ENCODE measurements around the gene KDSR. TPM values are rescaled to one million over a fixed set of nuclear protein-coding genes. Genes with fewer than 3 reads are reported as not detected.

The KDSR gene
- total RNA-seq, 1 donor from 2014 or later = 12.5 TPM

DNA sequence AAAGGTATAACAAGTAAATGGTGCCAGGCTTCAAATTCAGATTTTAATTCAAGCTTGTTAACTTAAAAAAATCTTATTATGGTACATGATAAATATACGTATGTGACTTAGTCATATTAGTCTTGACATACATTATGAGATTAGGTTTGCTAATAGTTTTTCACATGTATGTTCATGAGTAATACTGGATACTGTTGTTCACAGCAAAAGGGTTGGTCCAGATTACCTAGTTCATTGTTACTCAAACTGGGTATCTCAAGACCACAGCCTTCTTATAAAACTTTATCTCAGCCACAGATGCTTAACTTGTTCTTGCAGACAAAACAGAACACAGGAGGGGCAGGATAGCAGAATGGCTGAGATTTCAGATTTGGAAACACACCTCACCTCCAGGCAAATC, 28.5 kb upstream of the KDSR start:
- peaks cover 8 to 46% (median 24%) of the 10 kb centered on the region in 3 donors for H3K36me3 ChIP-seq (ENCODE audit: control insufficient read depth in 3 of 3, insufficient read depth in 3 of 3, low read length in 3 of 3)

DNA sequence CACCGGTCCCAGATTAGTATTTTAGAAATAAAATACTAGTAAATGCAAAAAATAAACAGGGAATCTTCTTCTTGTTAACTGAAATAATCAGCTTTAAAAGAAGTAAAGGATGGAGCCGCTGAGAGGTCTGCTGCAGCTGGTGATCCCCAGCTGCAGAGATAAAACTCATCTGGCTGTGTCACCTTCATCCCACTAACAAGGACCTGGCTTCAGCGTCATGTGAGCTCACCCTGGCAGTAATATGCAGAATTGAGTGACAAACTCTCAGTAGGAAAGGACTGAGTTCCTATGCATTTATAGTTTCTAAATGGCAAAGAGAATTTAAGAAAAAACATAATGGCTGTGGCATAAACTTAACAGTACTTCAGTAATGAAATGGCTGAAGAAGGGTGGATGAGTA, 27.9 kb upstream of the KDSR start:
- Histone ChIP-seq H3K4me3 (ENCODE audit: low read length in 3 of 3) (no peak overlapping the region), H3K4me1 (ENCODE audit: control insufficient read depth in 3 of 3, insufficient read depth in 3 of 3, low read length in 3 of 3) (no peaks in the 10 kb centered on the region), H3K9ac (ENCODE audit: low read depth in 1 of 3, low read length in 3 of 3) (no peak overlapping the region), H3K9me3 (ENCODE audit: control insufficient read depth in 3 of 3, low read length in 3 of 3) (no peaks in the 10 kb centered on the region), H3K36me3 (ENCODE audit: control insufficient read depth in 3 of 3, insufficient read depth in 3 of 3, low read length in 3 of 3) (peaks cover 8 to 44% (median 24%) of the 10 kb centered on the region in 3 donors), H3K27me3 (ENCODE audit: control insufficient read depth in 3 of 3, insufficient read depth in 3 of 3, low read length in 3 of 3) (no peaks in the 10 kb centered on the region), H3K27ac (ENCODE audit: low read depth, low read length) (no peak overlapping the region)

More for the DNA sequence above, 28.5 kb upstream of the KDSR start:
- no peak overlapping the region for H3K9ac ChIP-seq (ENCODE audit: low read depth in 1 of 3, low read length in 3 of 3)
- H3K4me3 ChIP-seq (ENCODE audit: low read length in 3 of 3) = no peak overlapping the region
- no peak overlapping the region for H3K27ac ChIP-seq (ENCODE audit: low read depth, low read length)
- H3K4me1 ChIP-seq (ENCODE audit: control insufficient read depth in 3 of 3, insufficient read depth in 3 of 3, low read length in 3 of 3) = no peaks in the 10 kb centered on the region
- H3K27me3 ChIP-seq (ENCODE audit: control insufficient read depth in 3 of 3, insufficient read depth in 3 of 3, low read length in 3 of 3) = no peaks in the 10 kb centered on the region
- H3K9me3 ChIP-seq (ENCODE audit: control insufficient read depth in 3 of 3, low read length in 3 of 3) = no peaks in the 10 kb centered on the region

DNA sequence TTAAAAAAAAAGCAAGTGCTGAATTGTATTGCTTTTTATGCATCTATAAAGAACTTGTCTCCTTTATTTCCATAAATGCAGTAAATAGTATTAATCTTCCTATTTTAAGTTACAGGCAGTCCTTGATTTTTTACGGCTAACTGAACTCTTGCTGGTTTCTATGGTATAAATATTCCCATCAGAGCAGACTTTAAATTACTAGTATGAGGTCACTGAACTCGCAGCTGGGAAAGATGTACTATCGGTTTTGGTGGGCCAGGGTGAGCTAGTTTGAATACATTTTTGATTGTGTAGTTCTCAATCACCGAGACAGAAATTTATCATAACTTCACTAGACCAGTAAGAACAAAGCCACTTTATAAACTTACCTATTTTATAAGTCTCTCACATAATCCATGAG, 20.9 kb upstream of the KDSR start:
- Histone ChIP-seq H3K36me3 (ENCODE audit: control insufficient read depth in 3 of 3, insufficient read depth in 3 of 3, low read length in 3 of 3) (peaks cover 0 to 14% (median 0%) of the 10 kb centered on the region in 3 donors), H3K4me3 (ENCODE audit: low read length in 3 of 3) (no peak overlapping the region), H3K4me1 (ENCODE audit: control insufficient read depth in 3 of 3, insufficient read depth in 3 of 3, low read length in 3 of 3) (no peaks in the 10 kb centered on the region), H3K27me3 (ENCODE audit: control insufficient read depth in 3 of 3, insufficient read depth in 3 of 3, low read length in 3 of 3) (no peaks in the 10 kb centered on the region), H3K9me3 (ENCODE audit: control insufficient read depth in 3 of 3, low read length in 3 of 3) (no peaks in the 10 kb centered on the region), H3K9ac (ENCODE audit: low read depth in 1 of 3, low read length in 3 of 3) (no peak overlapping the region), H3K27ac (ENCODE audit: low read depth, low read length) (no peak overlapping the region)

DNA sequence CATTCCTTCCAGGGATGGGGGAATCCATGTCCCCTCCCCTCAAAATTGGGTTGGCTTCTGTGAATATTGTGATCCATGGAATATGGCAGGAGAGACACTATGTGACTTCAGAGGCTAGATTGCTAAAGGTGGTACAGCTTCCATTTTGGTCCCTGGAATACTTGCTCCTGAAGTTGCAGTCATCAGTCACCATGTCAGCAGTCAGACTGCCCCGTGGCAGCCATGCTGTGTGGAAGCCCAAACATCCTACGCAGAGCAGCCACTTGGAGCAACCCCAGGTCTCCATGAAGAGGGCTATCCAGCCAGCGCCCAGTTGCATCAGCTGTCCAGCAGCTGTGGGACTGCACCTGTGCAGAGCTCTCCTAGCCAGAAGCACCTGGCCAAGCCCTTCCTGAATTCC, 15.8 kb upstream of the KDSR start:
- Histone ChIP-seq H3K27me3 (ENCODE audit: control insufficient read depth in 3 of 3, insufficient read depth in 3 of 3, low read length in 3 of 3) (no peaks in the 10 kb centered on the region), H3K9me3 (ENCODE audit: control insufficient read depth in 3 of 3, low read length in 3 of 3) (no peaks in the 10 kb centered on the region), H3K4me1 (ENCODE audit: control insufficient read depth in 3 of 3, insufficient read depth in 3 of 3, low read length in 3 of 3) (no peaks in the 10 kb centered on the region), H3K4me3 (ENCODE audit: low read length in 3 of 3) (no peak overlapping the region), H3K36me3 (ENCODE audit: control insufficient read depth in 3 of 3, insufficient read depth in 3 of 3, low read length in 3 of 3) (peaks cover 0 to 10% (median 0%) of the 10 kb centered on the region in 3 donors), H3K9ac (ENCODE audit: low read depth in 1 of 3, low read length in 3 of 3) (no peak overlapping the region), H3K27ac (ENCODE audit: low read depth, low read length) (no peak overlapping the region)

DNA sequence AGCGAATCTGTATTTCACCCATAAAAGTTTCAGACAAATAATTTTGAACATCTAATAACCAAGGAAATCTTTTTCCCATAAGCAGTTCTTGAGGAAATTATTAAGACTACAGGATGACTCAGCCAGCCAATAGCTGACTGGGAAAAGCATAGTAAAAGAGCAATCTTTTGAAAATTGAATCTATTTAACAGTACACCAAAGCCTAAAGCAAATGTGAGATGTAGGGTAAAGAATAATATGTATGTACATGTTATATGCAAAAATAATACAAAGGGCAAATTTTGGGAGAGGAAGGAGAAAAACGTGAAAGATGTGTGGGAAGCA, 12.6 kb upstream of the KDSR start:
- Histone ChIP-seq H3K27me3 (ENCODE audit: control insufficient read depth in 3 of 3, insufficient read depth in 3 of 3, low read length in 3 of 3) (no peaks in the 10 kb centered on the region), H3K4me3 (ENCODE audit: low read length in 3 of 3) (no peak overlapping the region), H3K9ac (ENCODE audit: low read depth in 1 of 3, low read length in 3 of 3) (no peak overlapping the region), H3K36me3 (ENCODE audit: control insufficient read depth in 3 of 3, insufficient read depth in 3 of 3, low read length in 3 of 3) (peaks cover 0 to 6% (median 0%) of the 10 kb centered on the region in 3 donors), H3K27ac (ENCODE audit: low read depth, low read length) (no peak overlapping the region), H3K4me1 (ENCODE audit: control insufficient read depth in 3 of 3, insufficient read depth in 3 of 3, low read length in 3 of 3) (no peaks in the 10 kb centered on the region), H3K9me3 (ENCODE audit: control insufficient read depth in 3 of 3, low read length in 3 of 3) (peaks cover 0 to 6% (median 5%) of the 10 kb centered on the region in 3 donors)

DNA sequence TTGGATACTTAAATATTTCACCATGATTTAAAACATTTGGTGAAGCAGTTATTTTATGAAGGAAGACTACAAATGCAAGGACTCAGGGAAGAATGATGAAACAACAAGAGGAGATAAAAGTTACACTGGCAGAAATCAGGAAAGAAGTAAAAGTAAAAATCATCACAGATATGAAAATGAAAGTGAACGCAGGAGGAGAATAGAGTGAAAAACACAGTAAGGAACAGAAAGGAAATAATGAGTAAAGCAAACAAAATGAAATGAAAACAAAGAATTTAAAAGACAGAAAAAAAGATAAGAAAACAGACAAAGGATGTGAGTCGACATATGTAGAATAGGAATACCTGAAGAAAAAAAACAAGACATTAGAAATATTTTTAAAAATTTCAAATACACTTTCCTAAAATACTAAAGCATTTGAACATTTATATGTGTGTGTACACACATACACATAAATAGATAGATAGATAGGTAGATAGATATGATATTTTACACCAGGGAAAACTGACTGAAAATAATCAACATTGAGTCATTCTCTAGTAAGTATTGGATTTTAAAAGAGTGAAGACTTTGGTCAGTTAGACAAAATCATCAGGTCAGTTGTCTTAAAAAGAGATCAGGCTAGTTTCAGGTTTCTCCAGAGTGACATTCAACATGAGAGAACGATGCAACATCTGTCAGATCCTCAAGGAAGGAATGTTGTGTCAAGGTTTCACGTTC, 12.1 kb upstream of the KDSR start:
- Histone ChIP-seq H3K4me1 (ENCODE audit: control insufficient read depth in 3 of 3, insufficient read depth in 3 of 3, low read length in 3 of 3) (no peaks in the 10 kb centered on the region), H3K9ac (ENCODE audit: low read depth in 1 of 3, low read length in 3 of 3) (no peak overlapping the region), H3K36me3 (ENCODE audit: control insufficient read depth in 3 of 3, insufficient read depth in 3 of 3, low read length in 3 of 3) (peaks cover 0 to 6% (median 0%) of the 10 kb centered on the region in 3 donors), H3K27ac (ENCODE audit: low read depth, low read length) (no peak overlapping the region), H3K27me3 (ENCODE audit: control insufficient read depth in 3 of 3, insufficient read depth in 3 of 3, low read length in 3 of 3) (no peaks in the 10 kb centered on the region), H3K4me3 (ENCODE audit: low read length in 3 of 3) (no peak overlapping the region), H3K9me3 (ENCODE audit: control insufficient read depth in 3 of 3, low read length in 3 of 3) (peaks cover 0 to 6% (median 5%) of the 10 kb centered on the region in 3 donors)

DNA sequence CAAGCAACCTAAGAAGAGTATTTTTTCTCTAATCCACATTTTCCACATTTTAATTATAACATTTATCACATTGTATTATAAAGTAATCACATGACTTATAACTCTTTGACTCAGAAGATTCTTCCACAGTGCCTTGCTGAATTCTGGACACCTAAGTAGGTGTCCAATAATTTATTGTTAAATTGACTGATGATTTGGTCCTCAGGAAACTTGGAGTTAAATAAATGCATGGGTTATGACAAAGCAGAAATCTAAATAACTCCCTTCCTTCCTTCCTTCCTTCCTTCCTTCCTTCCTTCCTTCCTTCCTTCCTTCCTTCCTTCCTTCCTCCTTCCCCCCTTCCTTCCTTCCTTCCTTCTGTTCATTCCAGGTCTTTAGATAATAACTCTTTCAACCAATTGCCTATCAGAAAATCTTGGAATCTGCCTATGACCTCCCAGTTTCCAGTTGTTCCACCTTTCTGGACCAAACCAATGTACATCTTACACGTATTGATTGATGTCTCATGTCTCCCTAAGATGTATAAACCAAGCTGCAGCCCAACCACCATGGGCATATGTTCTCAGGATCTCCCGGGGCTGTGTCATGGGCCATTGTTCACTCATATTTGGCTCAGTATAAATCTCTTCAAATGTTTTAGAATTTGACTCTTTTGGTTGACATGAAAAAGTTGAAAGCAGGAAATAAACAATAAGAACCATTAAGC, 10.4 kb upstream of the KDSR start:
- no peak overlapping the region for H3K27ac ChIP-seq (ENCODE audit: low read depth, low read length)
- H3K36me3 ChIP-seq (ENCODE audit: control insufficient read depth in 3 of 3, insufficient read depth in 3 of 3, low read length in 3 of 3) = no peaks in the 10 kb centered on the region
- peaks cover 0 to 6% (median 5%) of the 10 kb centered on the region in 3 donors for H3K9me3 ChIP-seq (ENCODE audit: control insufficient read depth in 3 of 3, low read length in 3 of 3)
- no peaks in the 10 kb centered on the region for H3K27me3 ChIP-seq (ENCODE audit: control insufficient read depth in 3 of 3, insufficient read depth in 3 of 3, low read length in 3 of 3)
- no peak overlapping the region for H3K9ac ChIP-seq (ENCODE audit: low read depth in 1 of 3, low read length in 3 of 3)
- H3K4me1 ChIP-seq (ENCODE audit: control insufficient read depth in 3 of 3, insufficient read depth in 3 of 3, low read length in 3 of 3) = no peaks in the 10 kb centered on the region
- H3K4me3 ChIP-seq (ENCODE audit: low read length in 3 of 3) = no peak overlapping the region

DNA sequence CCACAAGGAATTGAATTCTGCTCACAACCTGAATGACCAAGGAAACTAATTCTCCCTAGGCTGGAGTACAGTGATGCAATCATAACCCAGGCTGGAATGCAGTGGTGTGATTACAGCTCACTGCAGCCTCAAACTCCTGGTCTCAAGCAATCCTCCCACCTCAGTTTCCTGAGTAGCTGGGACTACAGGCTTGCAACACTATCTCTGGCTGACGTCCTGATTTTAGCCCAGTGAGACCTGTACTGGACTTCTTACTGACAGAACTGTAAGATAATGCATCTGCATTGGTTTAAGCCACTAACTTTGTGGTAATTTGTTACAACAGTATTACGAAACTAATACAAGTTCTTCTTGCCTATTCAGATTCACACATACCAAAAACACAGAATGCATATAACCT, 9.5 kb upstream of the KDSR start:
- no peak overlapping the region for H3K4me3 ChIP-seq (ENCODE audit: low read length in 3 of 3)
- no peak overlapping the region for H3K9ac ChIP-seq (ENCODE audit: low read depth in 1 of 3, low read length in 3 of 3)
- no peak overlapping the region for H3K27ac ChIP-seq (ENCODE audit: low read depth, low read length)
- H3K9me3 ChIP-seq (ENCODE audit: control insufficient read depth in 3 of 3, low read length in 3 of 3) = peaks cover 0 to 6% (median 5%) of the 10 kb centered on the region in 3 donors
- no peaks in the 10 kb centered on the region for H3K4me1 ChIP-seq (ENCODE audit: control insufficient read depth in 3 of 3, insufficient read depth in 3 of 3, low read length in 3 of 3)
- H3K27me3 ChIP-seq (ENCODE audit: control insufficient read depth in 3 of 3, insufficient read depth in 3 of 3, low read length in 3 of 3) = no peaks in the 10 kb centered on the region
- no peaks in the 10 kb centered on the region for H3K36me3 ChIP-seq (ENCODE audit: control insufficient read depth in 3 of 3, insufficient read depth in 3 of 3, low read length in 3 of 3)

DNA sequence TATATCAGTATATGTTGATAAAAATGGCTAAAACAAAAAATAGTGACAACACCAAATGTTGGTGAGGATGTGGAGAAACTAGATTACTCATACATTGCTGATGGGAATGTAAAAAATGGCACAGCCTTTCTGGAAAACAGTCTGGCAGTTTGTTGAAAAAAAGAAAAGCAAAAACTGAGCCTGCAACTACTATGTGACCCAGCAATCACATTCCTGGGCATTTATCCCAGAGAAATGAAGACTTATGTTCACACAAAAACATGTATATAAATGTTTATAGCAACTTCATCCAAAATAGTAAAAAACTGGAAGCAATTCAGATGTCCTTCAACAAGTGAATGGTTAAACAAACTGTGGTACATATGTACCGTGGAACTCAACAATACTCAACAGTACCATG, 7.5 kb upstream of the KDSR start:
- Histone ChIP-seq H3K4me1 (ENCODE audit: control insufficient read depth in 3 of 3, insufficient read depth in 3 of 3, low read length in 3 of 3) (peaks cover 0 to 1% (median 0%) of the 10 kb centered on the region in 3 donors), H3K4me3 (ENCODE audit: low read length in 3 of 3) (no peak overlapping the region), H3K27me3 (ENCODE audit: control insufficient read depth in 3 of 3, insufficient read depth in 3 of 3, low read length in 3 of 3) (no peaks in the 10 kb centered on the region), H3K27ac (ENCODE audit: low read depth, low read length) (no peak overlapping the region), H3K9ac (ENCODE audit: low read depth in 1 of 3, low read length in 3 of 3) (no peak overlapping the region), H3K36me3 (ENCODE audit: control insufficient read depth in 3 of 3, insufficient read depth in 3 of 3, low read length in 3 of 3) (no peaks in the 10 kb centered on the region), H3K9me3 (ENCODE audit: control insufficient read depth in 3 of 3, low read length in 3 of 3) (peaks cover 0 to 6% (median 5%) of the 10 kb centered on the region in 3 donors)

DNA sequence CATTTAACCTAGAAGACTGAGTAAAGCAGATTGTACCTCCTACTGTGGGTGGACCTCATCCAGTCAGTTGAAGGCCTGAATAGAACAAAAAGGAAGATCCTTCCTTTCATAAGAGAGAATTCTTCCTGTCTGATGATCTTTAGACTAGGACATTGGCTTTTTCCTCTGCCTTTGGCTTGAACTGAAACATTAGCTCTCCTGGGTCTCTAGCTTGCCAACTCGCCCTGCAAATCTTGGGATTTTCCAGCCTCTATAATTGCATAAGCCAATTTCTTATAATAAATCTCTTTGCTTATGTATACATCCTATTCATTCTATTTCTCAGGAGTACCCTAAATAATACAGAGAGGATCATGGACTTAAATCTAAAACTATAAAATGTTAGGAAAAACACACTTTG, 6.2 kb upstream of the KDSR start:
- Histone ChIP-seq H3K27me3 (ENCODE audit: control insufficient read depth in 3 of 3, insufficient read depth in 3 of 3, low read length in 3 of 3) (no peaks in the 10 kb centered on the region), H3K4me1 (ENCODE audit: control insufficient read depth in 3 of 3, insufficient read depth in 3 of 3, low read length in 3 of 3) (peaks cover 0 to 8% (median under 1%) of the 10 kb centered on the region in 3 donors), H3K9ac (ENCODE audit: low read depth in 1 of 3, low read length in 3 of 3) (no peak overlapping the region), H3K27ac (ENCODE audit: low read depth, low read length) (no peak overlapping the region), H3K4me3 (ENCODE audit: low read length in 3 of 3) (no peak overlapping the region), H3K36me3 (ENCODE audit: control insufficient read depth in 3 of 3, insufficient read depth in 3 of 3, low read length in 3 of 3) (no peaks in the 10 kb centered on the region), H3K9me3 (ENCODE audit: control insufficient read depth in 3 of 3, low read length in 3 of 3) (peaks cover 0 to 6% (median 5%) of the 10 kb centered on the region in 3 donors)

All from skeletal muscle tissue (tissue), 4 donors.